Body of pancreas (tissue), 4 donors: Measurements from ENCODE around the gene HOXA11. TPM values are rescaled to one million over a fixed set of nuclear protein-coding genes. Genes with fewer than 3 reads are reported as not detected.

ENCODE experiments used
- ATAC-seq: fragments of 150-250 bp; one replicate; pipeline ENCODE4 v1.9.1; 2016
- DNase-seq, 4 donors: peaks; one replicate each; pipeline ENCODE4 v3.0.0-alpha.2; 2019
- H3K27ac ChIP-seq, 4 donors: fragments of 200-600 bp; sonication (generic); 1 replicate in 3 of 4; 2 replicates in 1 of 4; pipeline versions ENCODE4 v1.5.1 to v1.6.1; 2016 to 2019; ENCODE audit warnings: mild to moderate bottlenecking in 1 of 4, mixed read lengths in 1 of 4, moderate library complexity in 1 of 4
- H3K27me3 ChIP-seq, 2 donors: fragments of 200-600 bp; sonication (generic); one replicate each; pipeline ENCODE4 v1.6.0; 2016; ENCODE audit warnings: mild to moderate bottlenecking in 1 of 2
- H3K36me3 ChIP-seq, 2 donors: fragments of 200-600 bp; sonication (generic); replicated peaks in 1 of 2; 2 replicates each; pipeline ENCODE4 v1.5.1; 2016; ENCODE audit warnings: low read depth in 2 of 2; ENCODE audit not compliant: insufficient read depth in 1 of 2
- H3K4me1 ChIP-seq: fragments of 200-600 bp; sonication (generic); one replicate; pipeline ENCODE4 v1.6.0; 2016
- H3K4me3 ChIP-seq, 2 donors: fragments of 200-600 bp; sonication (generic); 1 replicate in 1 of 2; 2 replicates in 1 of 2; pipeline ENCODE4 v1.5.1; 2016 to 2019
- H3K9me3 ChIP-seq, 3 donors: fragments of 200-600 bp; sonication (generic); 1 replicate in 2 of 3; 2 replicates in 1 of 3; pipeline ENCODE4 v1.5.1; 2016
- CTCF ChIP-seq, 7 experiments: fragments of 450-650 bp in 4 of 7; fragments of 200-600 bp in 3 of 7; sonication (generic) in 3 of 7; IDR thresholded peaks; one replicate each; pipeline ENCODE4 v1.5.1; 2016 to 2019; ENCODE audit warnings: antibody characterized with exemption in 7 of 7
- POLR2A ChIP-seq, 3 donors: fragments of 450-650 bp; IDR thresholded peaks; one replicate each; pipeline ENCODE4 v1.6.1; 2016; ENCODE audit warnings: antibody characterized with exemption in 3 of 3, mild to moderate bottlenecking in 2 of 3
- WGBS, 2 donors: methylation state at CpG; one replicate each; pipeline ENCODE4 v1.1.5; 2017; 5-methylcytosine and 5-hydroxymethylcytosine counted together
- intact Hi-C: fragments of 100-400 bp; cut with DNase I; formaldehyde crosslinking; loops from one replicate; pipeline ENCODE4 v1.15.1; 2023
- total RNA-seq, 2 donors: library from RNA; depleted of rRNA; stranded (reverse); fragments of >200 nt; gene quantifications; one replicate each; pipeline ENCODE4 v1.1.0, GENCODE V29; 2016

HOXA11 gene
- total RNA-seq, 2 donors from 2014 or later: not detected

GRCh38 chr7:27154901-27155815, 29.9 kb downstream of the HOXA11 start:
- no peak overlapping the region for H3K27ac ChIP-seq
- WGBS, 2 donors: 7% methylated on average over 34 to 48 of the region's 48 CpGs
- no peaks in the 10 kb centered on the region for H3K36me3 ChIP-seq
- no peak overlapping the region for H3K4me3 ChIP-seq
- intact Hi-C loops: no loop called here
- TF ChIP-seq CTCF (IDR thresholded peaks at IDR 0.05) (no peak), POLR2A (IDR thresholded peaks at IDR 0.05) (no peak)
- H3K4me1 ChIP-seq: peaks cover 36% of the 10 kb centered on the region
- H3K27me3 ChIP-seq: peaks cover 0 to 75% of the 10 kb centered on the region in 2 donors
- ATAC-seq (no peak), DNase-seq (peak in 2 of 4 donors; percentile 1 to 6)
- H3K9me3 ChIP-seq: no peaks in the 10 kb centered on the region

- ATAC-seq (no peak), DNase-seq (peak in 2 of 4 donors; percentile 1 to 7)
- H3K27ac ChIP-seq: no peak overlapping the region
- peaks cover 32% of the 10 kb centered on the region for H3K4me1 ChIP-seq
- TF ChIP-seq CTCF (IDR thresholded peaks at IDR 0.05): no peak
- no peak for TF ChIP-seq POLR2A (IDR thresholded peaks at IDR 0.05)
- H3K9me3 ChIP-seq: no peaks in the 10 kb centered on the region
- intact Hi-C loops: no loop called here
- 26 to 28% methylated on average over 10 of the region's 10 CpGs for WGBS, 2 donors
- peaks cover 0 to 70% of the 10 kb centered on the region in 2 donors for H3K27me3 ChIP-seq
- H3K4me3 ChIP-seq: no peak overlapping the region
- H3K36me3 ChIP-seq: no peaks in the 10 kb centered on the region
Observed at GRCh38 chr7:27154369-27154768, 30.7 kb downstream of the HOXA11 start.

GRCh38 chr7:27153526-27153925, 31.5 kb downstream of the HOXA11 start:
- TF ChIP-seq CTCF (IDR thresholded peaks at IDR 0.05) (no peak), POLR2A (IDR thresholded peaks at IDR 0.05) (no peak)
- peaks cover 0 to 70% of the 10 kb centered on the region in 2 donors for H3K27me3 ChIP-seq
- H3K4me3 ChIP-seq: no peak overlapping the region
- H3K9me3 ChIP-seq: no peaks in the 10 kb centered on the region
- DNase-seq (no peak), ATAC-seq (no peak)
- intact Hi-C loops: no loop called here
- no peak overlapping the region for H3K27ac ChIP-seq
- 31 to 32% methylated on average over 3 of the region's 3 CpGs for WGBS, 2 donors
- H3K4me1 ChIP-seq: peaks cover 34% of the 10 kb centered on the region
- no peaks in the 10 kb centered on the region for H3K36me3 ChIP-seq

- WGBS, 2 donors: 13 to 16% methylated on average over 14 to 22 of the region's 22 CpGs
- H3K27ac ChIP-seq: no peak overlapping the region
- TF ChIP-seq CTCF (IDR thresholded peaks at IDR 0.05): no peak
- peaks cover 40% of the 10 kb centered on the region for H3K4me1 ChIP-seq
- H3K36me3 ChIP-seq: no peaks in the 10 kb centered on the region
- no peaks in the 10 kb centered on the region for H3K9me3 ChIP-seq
- H3K27me3 ChIP-seq: peaks cover 0 to 71% of the 10 kb centered on the region in 2 donors
- no peak for DNase-seq
- H3K4me3 ChIP-seq: no peak overlapping the region
- intact Hi-C loops: no loop called here
- no peak for ATAC-seq
Observed at GRCh38 chr7:27152816-27153442, 32.1 kb downstream of the HOXA11 start.
